ENCODE measurements around the gene ADAP1. TPM values are rescaled to one million over a fixed set of nuclear protein-coding genes. Genes with fewer than 3 reads are reported as not detected.

Gene ADAP1
- total and polyA plus RNA-seq, 2 of the 13 experiments (the other 11 are each of a cell fraction or from before 2014, with no cell fraction given) = 10.5 to 24.6 TPM

- TF ChIP-seq ZNF142 (CRISPR knock-in tag; IDR thresholded peaks at IDR 0.05) (no peak), ZMYM4 (CRISPR knock-in tag; IDR thresholded peaks at IDR 0.05) (peak; percentile 54; the same call in 1 of the 2 replicates), TARDBP (CRISPR knock-in tag; IDR thresholded peaks at IDR 0.05) (no peak; the same call in 1 of the 2 replicates), CEBPB (IDR thresholded peaks at IDR 0.05; ENCODE audit: borderline replicate concordance, low read depth, low read length) (no peak), DMAP1 (CRISPR knock-in tag; IDR thresholded peaks at IDR 0.05) (no peak), CBX5 (CRISPR knock-in tag; IDR thresholded peaks at IDR 0.05; ENCODE audit: borderline replicate concordance) (no peak), FOXM1 (CRISPR knock-in tag; IDR thresholded peaks at IDR 0.05) (no peak), HDAC6 (IDR thresholded peaks at IDR 0.05; ENCODE audit: low read depth, low read length) (no peak), TEAD2 (CRISPR knock-in tag; IDR thresholded peaks at IDR 0.05) (no peak), PCBP2 (optimal IDR thresholded peaks at IDR 0.05; ENCODE audit: low read depth, low read length, poor library complexity, severe bottlenecking) (no peak), NR1H2 (CRISPR knock-in tag; IDR thresholded peaks at IDR 0.05; ENCODE audit: borderline replicate concordance, low read depth) (0 out of 2 replicates have a peak, but pooled peaks have one; percentile 38), MNT (IDR thresholded peaks at IDR 0.05) (peak; percentile 54), ISX (CRISPR knock-in tag; conservative IDR thresholded peaks at IDR 0.05) (no peak), GRHL1 (CRISPR knock-in tag; conservative IDR thresholded peaks at IDR 0.05) (no peak), ZBTB3 (CRISPR knock-in tag; IDR thresholded peaks at IDR 0.05; ENCODE audit: borderline replicate concordance, low read depth) (no peak), ZSCAN31 (CRISPR knock-in tag; IDR thresholded peaks at IDR 0.05; ENCODE audit: low read depth) (no peak), ZKSCAN1 (IDR thresholded peaks at IDR 0.05; ENCODE audit: low read length) (no peak), PRDM15 (CRISPR knock-in tag; IDR thresholded peaks at IDR 0.05) (no peak)
Measured at GRCh38 chr7:960269-960871, 5.9 kb upstream of the ADAP1 start (continued).
